Breast epithelium (tissue), 4 donors: ENCODE results near the gene GRIK4. TPM values are rescaled to one million over a fixed set of nuclear protein-coding genes. Genes with fewer than 3 reads are reported as not detected.

ENCODE experiments used
- DNase-seq, 2 donors: peaks; one replicate each; pipeline ENCODE4 v3.0.0-alpha.2; 2019; ENCODE audit warnings: low spot score in 2 of 2
- H3K27ac ChIP-seq, 2 donors: fragments of 200-600 bp; sonication (generic) in 1 of 2; one replicate each; pipeline ENCODE4 v1.5.1; 2016 to 2019; ENCODE audit warnings: mild to moderate bottlenecking in 1 of 2
- H3K27me3 ChIP-seq, 2 donors: fragments of 200-600 bp; sonication (generic) in 1 of 2; one replicate each; pipeline versions ENCODE4 v1.5.1 to v1.6.0; 2017 to 2019; ENCODE audit warnings: control low read depth in 1 of 2, mild to moderate bottlenecking in 1 of 2
- H3K36me3 ChIP-seq: fragments of 200-600 bp; one replicate; pipeline ENCODE4 v1.5.1; 2019
- H3K4me1 ChIP-seq, 2 donors: fragments of 200-600 bp; sonication (generic); one replicate each; pipeline ENCODE4 v1.5.1; 2016 to 2019; ENCODE audit warnings: control low read depth in 1 of 2
- H3K4me3 ChIP-seq, 3 donors: fragments of 200-600 bp; sonication (generic); 1 replicate in 2 of 3; 2 replicates in 1 of 3; pipeline ENCODE4 v1.5.1; 2016 to 2019; ENCODE audit warnings: mild to moderate bottlenecking in 3 of 3, moderate library complexity in 2 of 3
- H3K9me3 ChIP-seq, 2 donors: fragments of 200-600 bp; sonication (generic) in 1 of 2; one replicate each; pipeline ENCODE4 v1.5.1; 2016 to 2019; ENCODE audit warnings: control low read depth in 1 of 2
- POLR2A ChIP-seq: fragments of 450-650 bp; IDR thresholded peaks from one replicate; pipeline ENCODE4 v1.6.1; 2016; ENCODE audit warnings: antibody characterized with exemption, mild to moderate bottlenecking, moderate library complexity
- POLR2AphosphoS5 ChIP-seq, 3 donors: sonication (generic); formaldehyde crosslinking; IDR thresholded peaks; one replicate each; pipeline ENCODE4 v1.6.1; 2017; ENCODE audit warnings: antibody characterized with exemption in 3 of 3
- intact Hi-C: fragments of 100-400 bp; cut with DNase I; formaldehyde crosslinking; loops from one replicate; pipeline ENCODE4 v1.15.1; 2023; ENCODE audit warnings: low total_unique reads
- total RNA-seq, 3 donors: library from RNA; depleted of rRNA; stranded (reverse); fragments of >200 nt; gene quantifications; one replicate each; pipeline ENCODE4 v1.1.0, GENCODE V29; 2016
- TF ChIP-seq, protein P1 (sequence below), 3 donors: fragments of 450-650 bp; IDR thresholded peaks; one replicate each; pipeline ENCODE4 v1.5.1; 2016 to 2017; ENCODE audit warnings: antibody characterized with exemption in 3 of 3, mild to moderate bottlenecking in 3 of 3, moderate library complexity in 3 of 3

Gene GRIK4
- total RNA-seq, 3 donors from 2014 or later = 0.29 to 0.66 TPM; not detected in 1

DNA sequence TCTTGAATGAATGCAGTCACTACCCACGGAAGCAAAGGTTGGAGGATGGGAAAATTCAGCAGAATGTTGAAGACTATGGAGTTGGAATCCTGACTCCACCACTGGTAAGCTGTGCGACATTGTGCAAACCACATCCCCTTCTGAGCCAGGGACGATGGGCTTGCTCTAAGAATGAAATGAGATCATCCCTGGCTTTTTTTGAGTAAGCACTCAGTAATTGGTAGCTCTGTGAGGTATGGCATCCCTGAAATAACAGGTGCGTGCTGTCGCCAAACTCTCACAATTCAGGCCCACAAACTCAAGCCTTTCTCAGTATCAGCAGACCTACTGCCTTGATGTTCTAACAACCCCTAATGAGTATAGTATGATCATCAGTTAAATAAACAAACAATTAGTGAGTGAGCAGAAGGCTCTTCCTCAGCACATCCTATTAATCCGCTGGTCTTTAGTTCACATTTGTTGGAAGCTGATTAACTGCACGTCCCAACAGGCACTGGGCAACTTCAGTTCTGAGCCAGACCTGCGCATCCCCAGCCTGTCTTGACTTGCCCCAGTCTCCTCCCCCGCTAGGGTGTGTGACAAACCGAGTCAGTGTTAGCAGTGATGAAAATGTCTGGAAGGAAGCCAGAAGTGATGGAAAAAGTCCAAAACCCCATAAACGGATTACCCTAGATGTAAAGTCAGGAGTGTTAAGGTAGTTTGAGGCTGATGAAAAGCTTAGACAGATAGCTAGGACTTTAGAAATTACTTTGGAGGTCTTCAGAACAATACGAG lies 235.5 kb downstream of the GRIK4 start:
- Histone ChIP-seq H3K4me3 (no peak overlapping the region), H3K27ac (peak overlapping the region; percentile 20 to 33), H3K9me3 (no peaks in the 10 kb centered on the region), H3K36me3 (no peaks in the 10 kb centered on the region), H3K27me3 (no peaks in the 10 kb centered on the region), H3K4me1 (no peaks in the 10 kb centered on the region)
- DNase-seq = peak in 1 of 2 donors; percentile 80
- TF ChIP-seq POLR2AphosphoS5 (IDR thresholded peaks at IDR 0.05) (no peak), POLR2A (no peak)
- TF ChIP-seq, protein P1, sequence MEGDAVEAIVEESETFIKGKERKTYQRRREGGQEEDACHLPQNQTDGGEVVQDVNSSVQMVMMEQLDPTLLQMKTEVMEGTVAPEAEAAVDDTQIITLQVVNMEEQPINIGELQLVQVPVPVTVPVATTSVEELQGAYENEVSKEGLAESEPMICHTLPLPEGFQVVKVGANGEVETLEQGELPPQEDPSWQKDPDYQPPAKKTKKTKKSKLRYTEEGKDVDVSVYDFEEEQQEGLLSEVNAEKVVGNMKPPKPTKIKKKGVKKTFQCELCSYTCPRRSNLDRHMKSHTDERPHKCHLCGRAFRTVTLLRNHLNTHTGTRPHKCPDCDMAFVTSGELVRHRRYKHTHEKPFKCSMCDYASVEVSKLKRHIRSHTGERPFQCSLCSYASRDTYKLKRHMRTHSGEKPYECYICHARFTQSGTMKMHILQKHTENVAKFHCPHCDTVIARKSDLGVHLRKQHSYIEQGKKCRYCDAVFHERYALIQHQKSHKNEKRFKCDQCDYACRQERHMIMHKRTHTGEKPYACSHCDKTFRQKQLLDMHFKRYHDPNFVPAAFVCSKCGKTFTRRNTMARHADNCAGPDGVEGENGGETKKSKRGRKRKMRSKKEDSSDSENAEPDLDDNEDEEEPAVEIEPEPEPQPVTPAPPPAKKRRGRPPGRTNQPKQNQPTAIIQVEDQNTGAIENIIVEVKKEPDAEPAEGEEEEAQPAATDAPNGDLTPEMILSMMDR (IDR thresholded peaks at IDR 0.05) = no peak
- intact Hi-C loops = no loop called here

DNA sequence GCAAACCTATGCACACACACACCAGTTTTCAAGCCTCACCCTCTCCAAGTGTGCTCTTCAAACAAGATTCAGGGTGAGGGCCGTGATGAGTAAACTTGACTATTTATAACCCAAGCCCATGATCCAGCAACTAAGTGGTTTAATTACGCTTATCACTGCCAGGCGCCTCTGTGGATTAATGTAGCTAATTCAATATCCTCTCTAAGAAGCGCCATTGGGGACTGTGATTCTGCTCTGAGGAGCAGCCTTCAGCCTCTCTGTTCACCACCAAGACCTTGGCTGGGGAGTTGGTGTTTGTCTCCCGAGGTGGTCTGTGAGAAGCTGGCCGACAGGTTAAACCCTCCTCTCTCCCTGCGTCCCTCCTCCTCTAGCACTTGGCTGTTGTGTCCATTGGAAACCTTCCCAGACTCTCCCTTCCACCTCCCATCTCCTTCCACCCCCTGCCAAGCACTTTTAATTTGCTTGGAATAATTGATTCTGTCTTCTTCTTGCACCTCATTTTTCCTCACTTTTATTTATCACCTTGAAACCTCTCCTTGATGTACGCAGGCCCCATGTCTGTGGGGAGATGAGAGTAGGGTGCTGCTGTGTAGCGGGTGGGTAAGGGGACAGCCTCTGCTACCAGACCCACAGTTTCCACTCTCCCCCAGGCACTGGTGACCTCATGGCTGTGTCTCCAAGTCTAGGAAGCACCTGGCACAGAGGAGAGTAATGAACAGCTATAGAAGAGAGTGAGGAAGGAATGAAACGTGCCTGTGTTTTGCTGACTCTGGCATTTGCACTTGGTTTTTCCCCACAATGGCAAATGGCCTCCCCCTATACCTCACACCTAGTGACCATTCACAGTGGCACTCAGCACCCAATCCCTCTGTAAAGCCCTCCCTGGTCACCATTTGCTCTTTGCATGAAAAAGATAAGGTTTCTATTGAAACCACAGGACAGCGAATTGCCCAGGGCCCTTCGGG lies 236.6 kb downstream of the GRIK4 start:
- Histone ChIP-seq H3K4me3 (no peak overlapping the region), H3K4me1 (no peaks in the 10 kb centered on the region), H3K27me3 (no peaks in the 10 kb centered on the region), H3K27ac (peak overlapping the region; percentile 42 to 48), H3K36me3 (no peaks in the 10 kb centered on the region), H3K9me3 (no peaks in the 10 kb centered on the region)
- TF ChIP-seq POLR2AphosphoS5 (IDR thresholded peaks at IDR 0.05) (no peak), POLR2A (no peak)
- TF ChIP-seq, protein P1 (IDR thresholded peaks at IDR 0.05) = no peak
- intact Hi-C loops = no loop called here
- DNase-seq = no peak

DNA sequence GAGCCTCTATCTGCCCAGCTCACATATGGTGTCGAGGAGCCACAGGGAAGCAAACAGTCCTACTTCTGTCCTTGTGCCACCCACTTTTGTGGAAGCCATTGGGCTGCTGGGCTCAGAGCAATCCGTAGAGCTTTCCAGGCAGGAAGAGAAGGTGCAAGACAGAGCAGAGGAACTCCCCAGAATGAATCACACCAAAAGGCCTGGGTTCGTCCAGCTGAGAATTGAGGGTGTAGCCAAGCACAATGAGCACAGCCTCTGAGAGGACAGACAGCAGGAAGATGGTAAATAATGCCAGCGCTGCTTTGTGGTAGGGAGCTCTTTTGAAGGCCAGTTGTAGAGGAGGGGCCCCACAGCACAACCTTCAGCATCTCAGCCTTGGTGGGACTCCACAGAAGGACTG lies 237.8 kb downstream of the GRIK4 start:
- Histone ChIP-seq H3K4me1 (no peaks in the 10 kb centered on the region), H3K27me3 (no peaks in the 10 kb centered on the region), H3K4me3 (no peak overlapping the region), H3K36me3 (no peaks in the 10 kb centered on the region), H3K9me3 (no peaks in the 10 kb centered on the region), H3K27ac (no peak overlapping the region)
- no peak for DNase-seq
- intact Hi-C loops = no loop called here
- TF ChIP-seq, protein P1 (IDR thresholded peaks at IDR 0.05) = no peak
- TF ChIP-seq POLR2AphosphoS5 (IDR thresholded peaks at IDR 0.05) (no peak), POLR2A (no peak)

DNA sequence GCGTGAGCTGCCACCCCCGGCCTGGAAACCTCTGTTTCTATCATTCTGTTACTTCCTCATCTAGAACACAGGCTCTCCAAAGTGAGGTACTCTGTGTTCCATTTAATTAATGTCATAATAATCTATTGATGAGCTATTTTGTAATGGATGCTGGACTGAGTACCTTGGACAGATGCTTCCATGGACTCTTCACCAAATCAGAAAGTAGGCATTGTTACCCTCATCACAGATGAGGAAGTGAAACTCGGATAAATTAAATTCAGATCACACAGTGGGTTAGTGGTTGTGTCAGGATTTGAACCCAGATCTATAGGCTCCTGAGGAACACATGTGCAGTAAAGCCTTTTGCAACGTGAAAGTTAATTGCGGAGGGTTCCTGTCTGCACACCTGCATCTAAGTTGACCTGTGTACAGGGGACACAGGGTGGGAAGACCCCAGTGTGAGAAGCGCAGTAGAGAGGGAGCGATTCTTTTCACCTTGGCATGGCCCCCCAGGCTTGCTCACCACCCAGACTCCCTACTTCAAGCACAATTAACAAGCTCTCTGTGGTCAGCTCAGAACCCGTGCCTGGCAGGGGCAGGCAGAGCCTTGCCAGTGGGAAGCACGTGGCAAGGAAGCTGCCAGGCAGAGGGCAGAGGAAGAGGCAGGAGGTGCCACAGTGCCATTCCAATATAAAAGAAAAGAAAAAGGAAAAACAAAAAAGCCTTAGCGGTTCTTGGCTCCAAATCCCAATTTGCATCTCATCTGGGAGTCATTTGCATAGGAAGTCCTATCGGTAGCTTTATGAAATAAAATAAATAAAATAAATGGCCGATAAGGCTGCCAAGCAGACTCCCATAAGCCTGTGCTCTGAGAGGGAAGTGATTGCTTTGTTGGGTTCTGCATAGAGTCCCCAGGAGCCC lies 239.3 kb downstream of the GRIK4 start:
- Histone ChIP-seq H3K27ac (no peak overlapping the region), H3K9me3 (no peaks in the 10 kb centered on the region), H3K4me3 (no peak overlapping the region), H3K36me3 (no peaks in the 10 kb centered on the region), H3K27me3 (no peaks in the 10 kb centered on the region), H3K4me1 (no peaks in the 10 kb centered on the region)
- DNase-seq = no peak
- intact Hi-C loops = no loop called here
- TF ChIP-seq POLR2AphosphoS5 (IDR thresholded peaks at IDR 0.05) = no peak
- no peak for TF ChIP-seq POLR2A
- TF ChIP-seq, protein P1 (IDR thresholded peaks at IDR 0.05) = no peak
